CMK (cell line): Measurements from ENCODE around the gene IRF8.

Source experiments
- DNase-seq: peaks from one replicate; pipeline ENCODE4 v3.0.0-alpha.2; 2010; ENCODE audit warnings: low read depth

IRF8 gene

DNA sequence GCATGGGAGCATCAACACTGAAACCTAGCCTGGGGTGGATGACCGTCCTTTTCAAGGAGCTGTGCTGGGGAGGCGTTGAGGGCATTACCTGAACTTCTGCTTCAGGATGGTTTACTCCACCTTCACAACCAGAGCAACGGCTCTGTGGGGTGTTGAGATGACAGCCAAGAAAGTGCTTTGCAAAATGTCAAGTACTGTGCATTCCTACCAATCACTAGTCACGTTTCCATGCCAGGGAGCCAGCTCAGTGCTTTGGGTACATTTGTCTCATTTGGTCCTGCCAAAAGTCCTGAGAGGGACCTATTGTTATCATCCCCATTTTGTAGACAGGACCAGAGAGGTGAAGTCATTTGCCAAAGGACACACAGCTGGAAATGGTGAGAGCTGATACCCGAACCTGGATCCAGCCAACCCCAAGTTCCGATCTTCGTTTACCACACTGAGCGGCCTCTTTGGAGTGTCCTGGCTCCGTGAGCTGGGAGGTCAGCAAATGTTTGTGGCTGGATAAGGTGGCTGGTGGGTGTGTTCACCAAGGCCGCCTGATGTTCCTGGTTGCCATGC, 61.6 kb downstream of the IRF8 start:
- DNase-seq = no peak

DNA sequence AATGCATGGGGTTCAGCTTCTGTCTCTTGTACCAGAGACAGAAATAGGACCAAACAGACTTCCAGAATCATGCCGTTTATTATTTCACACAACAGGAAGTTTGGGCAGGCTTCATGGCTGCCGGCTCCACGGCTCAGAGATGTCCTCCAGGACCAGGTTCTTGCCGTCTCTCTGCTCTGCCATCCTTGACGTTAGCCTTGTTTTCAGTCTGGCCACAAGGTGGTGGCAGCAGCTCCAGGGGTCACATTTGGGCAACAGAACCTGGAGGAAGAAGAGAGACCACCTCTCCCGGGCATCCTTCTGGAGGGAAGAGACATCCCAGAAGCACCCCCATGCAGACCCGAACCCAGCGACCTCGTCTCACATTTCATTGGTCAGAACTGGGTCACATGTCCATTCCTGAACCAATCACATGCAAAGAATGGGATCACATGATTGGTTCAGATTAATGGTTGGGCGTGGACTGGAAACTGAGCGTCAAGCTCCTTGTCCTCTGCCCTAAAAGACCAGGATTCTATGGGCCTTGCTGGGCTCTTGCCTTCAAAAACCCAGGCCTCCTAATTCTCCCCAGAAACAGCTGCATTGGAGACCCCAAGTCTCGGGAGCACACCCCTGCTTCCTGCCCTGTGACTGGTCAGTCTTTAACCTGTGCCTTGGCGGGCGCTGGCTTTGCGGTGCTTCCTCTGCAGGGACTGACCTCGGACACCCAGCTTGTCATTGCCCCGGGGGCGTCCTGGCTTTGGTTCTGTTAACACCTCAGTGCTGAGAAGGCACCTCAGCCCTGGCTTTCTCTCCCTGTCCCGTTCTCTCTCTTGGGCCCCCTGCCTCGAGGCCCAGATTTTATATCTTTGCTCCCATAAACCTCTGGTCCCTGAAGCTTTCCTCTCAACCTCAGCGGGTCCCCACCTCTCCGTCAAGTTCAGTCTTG, 63.3 kb downstream of the IRF8 start:
- no peak for DNase-seq

DNA sequence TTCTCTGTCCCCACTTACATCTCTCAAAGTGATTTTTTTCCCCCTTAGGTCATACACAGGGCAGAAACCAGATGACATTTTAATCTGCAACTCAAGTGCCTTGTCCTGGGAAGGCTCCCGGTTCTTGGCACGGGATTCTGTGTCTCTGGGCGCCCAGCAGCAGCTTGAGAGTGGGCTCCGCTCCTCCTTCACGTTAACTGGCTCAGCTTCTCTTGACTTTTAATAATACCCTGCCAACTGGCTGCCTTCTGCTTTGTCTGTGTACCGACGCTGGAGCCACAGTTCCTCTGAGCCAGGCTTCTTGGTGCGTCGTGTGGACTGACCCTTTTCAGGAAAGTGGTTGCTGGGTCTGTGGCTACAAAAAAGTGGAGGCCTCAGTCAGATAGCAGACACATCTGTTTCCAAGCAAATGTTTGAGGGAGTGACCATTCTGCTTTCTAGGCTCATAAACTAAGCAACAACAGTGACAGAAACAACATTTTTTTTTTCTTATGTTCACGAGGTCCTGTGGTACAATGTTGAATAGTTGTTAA, 64.9 kb downstream of the IRF8 start:
- DNase-seq = no peak

DNA sequence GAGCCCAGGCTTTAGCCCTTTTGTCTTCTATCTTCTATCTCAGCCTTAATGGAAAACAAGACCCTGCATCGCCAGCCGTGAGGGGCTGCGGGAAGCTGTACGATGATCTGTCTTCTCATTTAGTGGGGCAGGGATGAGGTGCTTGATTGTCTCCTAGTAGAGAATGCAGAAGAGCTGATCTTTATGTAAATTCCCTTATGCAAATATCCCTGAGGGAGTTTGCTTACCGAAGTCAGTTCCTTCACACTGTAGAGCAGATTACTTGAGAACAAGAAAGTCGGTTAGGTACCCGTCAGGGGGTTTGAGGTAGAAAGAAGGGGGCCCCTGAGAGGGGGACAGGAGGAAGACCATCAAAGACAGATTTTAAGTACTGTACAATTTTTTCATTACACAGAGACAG, 66.2 kb downstream of the IRF8 start:
- no peak for DNase-seq

DNA sequence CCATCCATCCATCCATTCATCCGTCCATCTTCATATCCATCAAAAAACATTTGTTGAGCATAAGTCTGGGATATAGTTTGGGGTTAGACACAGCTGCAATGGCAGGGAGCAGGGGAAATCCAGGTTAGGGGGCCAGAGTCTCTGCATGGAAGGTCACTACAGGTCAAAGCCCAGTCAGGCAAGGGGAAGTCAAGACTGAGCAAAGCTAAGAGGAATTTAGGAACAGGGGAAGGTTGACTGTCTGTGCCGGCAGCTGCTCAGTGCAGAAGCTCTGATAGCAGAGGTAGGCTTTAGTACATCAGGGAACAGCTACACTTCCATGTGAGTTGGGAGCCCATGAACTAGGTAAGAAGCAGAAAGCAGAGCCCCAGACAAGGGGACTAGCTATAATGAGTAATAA, 68.1 kb downstream of the IRF8 start:
- DNase-seq = no peak

DNA sequence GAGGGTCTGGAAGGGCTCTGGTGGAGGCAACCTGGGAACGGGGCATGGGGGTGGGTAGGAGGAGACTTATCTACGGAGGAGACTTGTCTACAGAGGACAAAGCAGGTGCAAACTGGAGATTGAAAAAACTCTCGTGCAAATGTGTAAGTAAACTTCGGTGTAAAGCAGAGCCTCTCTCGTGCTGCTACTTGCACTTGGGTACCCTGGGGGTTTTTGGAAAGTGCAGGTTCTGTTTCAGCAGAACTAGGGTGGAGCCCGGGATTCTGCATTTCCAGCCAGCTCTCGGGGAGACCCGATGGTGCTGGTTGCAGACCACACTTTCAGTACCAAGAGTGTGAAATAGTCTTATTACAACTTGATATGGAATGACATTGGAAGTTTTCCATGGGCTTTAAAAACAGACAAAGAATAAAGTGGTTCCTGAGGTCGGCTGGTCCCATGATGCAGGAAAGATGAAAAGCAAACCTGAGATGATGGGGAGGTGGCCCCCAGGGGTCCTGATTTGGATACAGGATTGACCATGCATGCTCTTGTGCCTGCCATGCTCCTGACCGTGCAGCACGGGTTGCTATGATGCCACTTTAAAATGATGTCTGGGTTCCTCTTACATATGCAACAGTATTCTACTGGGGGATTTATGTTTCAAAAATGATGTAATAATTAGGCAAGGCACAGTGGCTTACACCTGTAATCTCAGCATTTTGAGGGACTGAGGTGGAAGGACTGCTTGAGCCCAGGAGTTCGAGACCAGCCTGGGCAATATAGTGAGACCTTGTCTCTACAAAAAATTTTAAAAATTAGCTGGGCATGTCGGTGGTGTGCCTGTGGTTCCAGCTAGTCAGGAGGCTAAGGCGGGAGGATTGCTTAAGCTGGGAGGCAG, 69.3 kb downstream of the IRF8 start:
- no peak for DNase-seq

DNA sequence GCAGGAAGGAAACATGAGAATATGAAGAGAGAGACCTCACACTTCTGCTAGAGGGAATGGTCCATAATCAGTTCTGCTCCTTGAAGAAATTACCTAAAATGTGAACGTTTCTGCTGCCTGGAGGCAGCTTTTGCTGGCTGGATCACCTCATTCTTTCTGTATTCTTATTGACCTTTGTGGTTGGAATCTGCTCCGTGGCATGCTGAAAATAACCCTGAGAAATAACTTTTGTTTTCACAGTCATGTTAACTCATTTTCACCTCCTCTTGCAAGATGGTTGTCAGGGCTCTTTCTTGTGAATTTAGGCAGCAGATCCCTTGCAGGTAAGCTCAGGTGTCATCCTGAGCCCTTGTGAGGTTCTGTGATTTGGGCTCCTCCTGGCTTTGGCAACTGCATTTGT, 70.2 kb downstream of the IRF8 start:
- no peak for DNase-seq

DNA sequence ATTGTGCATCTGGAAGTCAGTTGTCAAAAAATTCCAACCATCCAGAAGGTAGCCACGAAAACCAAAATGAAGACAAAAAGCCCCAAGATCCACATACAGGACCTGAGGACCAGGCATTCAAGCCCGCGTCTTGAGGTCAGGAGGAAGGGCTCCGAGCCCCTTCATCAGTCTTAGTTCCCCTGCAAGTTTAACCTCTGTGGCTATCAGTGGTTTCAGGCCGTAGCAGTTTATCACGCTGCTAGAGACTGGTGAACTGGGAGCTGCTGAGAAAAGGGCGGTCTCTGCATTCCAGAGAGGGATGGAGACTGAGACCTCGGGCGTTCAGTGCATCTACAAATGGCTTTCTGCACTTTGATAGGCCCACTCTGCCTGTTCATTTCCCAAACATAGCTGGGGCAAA, 70.6 kb downstream of the IRF8 start:
- no peak for DNase-seq

DNA sequence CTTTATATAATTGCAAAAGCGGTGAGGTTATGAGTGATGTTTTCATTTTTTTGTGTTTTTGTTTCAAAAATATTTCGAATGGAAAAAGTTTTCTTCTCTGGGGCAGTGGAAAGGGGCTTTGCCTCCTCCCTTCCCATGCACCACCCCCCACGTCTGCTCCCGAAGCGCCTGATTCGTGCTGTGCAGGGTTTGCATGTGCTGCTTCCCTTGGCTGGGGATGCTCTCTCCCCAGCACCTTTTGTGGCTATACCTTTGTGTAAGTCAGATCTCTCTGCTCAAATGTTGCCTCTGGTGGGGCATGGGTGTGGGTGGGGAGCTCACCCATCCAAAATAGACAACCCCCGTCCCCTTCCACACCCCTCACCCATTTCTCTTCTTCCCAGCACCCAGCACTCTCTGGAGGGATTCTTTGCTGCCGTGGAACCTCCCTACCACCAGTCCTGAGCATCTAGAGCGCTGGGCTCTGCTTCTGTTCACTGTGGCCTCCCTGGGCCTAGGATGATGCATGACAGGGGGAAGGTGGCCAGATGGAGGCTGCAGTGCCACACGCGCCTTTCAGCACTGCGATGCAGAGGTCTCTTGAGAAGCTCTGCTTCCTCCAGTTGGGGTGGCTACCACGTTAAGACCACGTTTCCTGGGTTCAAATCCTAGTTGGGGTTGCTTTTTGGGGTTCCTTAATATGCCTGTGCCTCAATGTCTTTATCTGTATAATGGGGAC, 71.2 kb downstream of the IRF8 start:
- DNase-seq = no peak

DNA sequence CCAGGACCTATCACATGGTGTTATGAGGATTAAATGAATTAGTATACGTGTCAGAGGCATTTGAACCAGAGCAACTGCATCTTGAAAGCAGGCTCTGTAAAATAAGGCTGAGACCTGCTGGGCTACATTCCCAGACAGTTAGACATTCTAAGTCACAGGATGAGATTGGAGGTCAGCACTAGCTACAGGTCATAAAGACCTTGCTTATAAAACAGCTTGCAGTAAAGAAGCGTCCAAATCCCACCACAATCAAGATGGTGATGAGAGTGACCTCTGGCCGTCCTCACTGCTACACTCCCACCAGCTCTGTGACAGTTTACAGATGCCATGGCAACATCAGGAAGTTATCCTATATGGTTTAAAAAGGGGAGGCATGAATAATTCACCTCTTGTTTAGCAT, 71.8 kb downstream of the IRF8 start:
- no peak for DNase-seq
